MM.1S (cell line): Measurements from ENCODE around the gene LIPE.

ENCODE experiments used
- CTCF ChIP-seq: fragments of 300-600 bp; sonication (generic); IDR thresholded peaks from 2 replicates; pipeline ENCODE4 v1.5.1; 2016; ENCODE audit warnings: antibody characterized with exemption, low read length, mixed read lengths
- EZH2 ChIP-seq: fragments of 300-600 bp; sonication (generic); optimal IDR thresholded peaks from 2 replicates; pipeline ENCODE3; 2017; ENCODE audit warnings: low read depth, mild to moderate bottlenecking, antibody characterized with exemption, low read length, mixed read lengths
- EZH2phosphoT487 ChIP-seq: fragments of 300-600 bp; sonication (generic); IDR thresholded peaks from 2 replicates; pipeline ENCODE4 v1.6.1; 2018; ENCODE audit warnings: antibody characterized with exemption, low read length

- TF ChIP-seq EZH2, result no peak
- no peak for TF ChIP-seq CTCF
- TF ChIP-seq EZH2phosphoT487, result no peak
Observed at GRCh38 chr19:42388851-42389489, 38.2 kb downstream of the LIPE start.
